Stimulated activated CD8-positive, alpha-beta memory T cell treated with anti-CD3 and anti-CD28 coated beads, Interleukin-4, amount 100 ng/mL, for 4 hours (primary cell): ENCODE data around the gene NUS1.
"Not testable (repeated sequence)": the region's sequence is repeated elsewhere in the genome, so short reads cannot be mapped to it uniquely, and the experiment has no call there.

Experiments used
- DNase-seq, 2 donors: peaks; one replicate each; pipeline ENCODE4 v3.0.0-alpha.2; 2020; ENCODE audit warnings: low read depth in 2 of 2, low spot score in 1 of 2

Gene NUS1

DNA sequence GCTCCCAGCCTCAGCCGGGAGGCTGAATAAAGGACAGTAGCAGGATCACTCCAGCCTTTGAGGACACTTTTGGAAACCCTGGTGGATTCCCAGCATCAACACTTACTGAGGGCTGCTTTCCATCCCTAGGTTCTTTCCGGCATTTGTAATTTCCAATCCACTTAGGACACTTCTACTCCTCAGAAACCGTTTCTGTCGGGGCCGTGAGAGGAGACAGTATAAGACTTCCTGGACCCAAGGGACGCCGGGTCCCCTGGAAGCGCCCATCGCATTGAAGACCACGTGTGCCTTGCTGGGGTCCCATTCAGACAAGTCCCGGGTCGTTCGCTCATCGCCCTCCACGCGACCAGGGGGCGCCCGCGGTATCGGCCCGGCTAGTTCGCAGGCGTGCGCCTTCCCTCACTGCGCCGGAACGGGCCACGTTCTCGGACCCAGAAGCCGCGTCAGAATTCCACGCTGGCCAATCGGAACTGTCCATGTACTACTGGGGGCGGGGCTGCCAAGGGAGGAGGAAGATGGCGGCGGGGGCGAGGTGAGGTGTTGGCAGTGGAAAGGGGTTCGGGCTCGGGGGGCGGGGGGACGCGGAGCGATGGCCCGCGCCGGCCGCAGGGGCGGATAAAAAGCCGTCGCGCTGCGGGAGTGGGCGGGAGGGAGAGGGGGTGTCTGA lies at the start of gene NUS1:
NUS1 (plus strand) TSS at position 479 of the 667 bp plus-strand sequence. CDS start 202 bp downstream, outside the sequence.
- peak; percentile 98 to 99 for DNase-seq

DNA sequence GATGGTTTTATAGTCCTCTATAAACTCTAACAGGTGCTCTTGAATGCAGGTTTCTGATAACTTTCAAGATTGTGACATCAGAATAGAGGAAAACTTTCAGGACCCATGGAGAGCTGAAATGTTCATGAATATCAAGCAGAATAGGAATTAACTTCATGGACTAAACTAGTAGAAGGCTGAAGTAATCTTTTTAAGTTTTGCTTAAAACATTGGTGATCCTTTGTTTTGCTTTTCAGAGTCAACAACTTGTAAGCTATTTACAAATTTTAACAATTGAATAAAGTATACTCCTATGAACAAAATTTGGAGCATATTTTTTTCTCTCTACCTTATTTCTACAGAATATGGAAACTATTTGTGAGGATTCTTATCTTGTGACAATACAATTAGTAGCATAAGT lies 47.7 kb upstream of the NUS1 start:
- no peak for DNase-seq

DNA sequence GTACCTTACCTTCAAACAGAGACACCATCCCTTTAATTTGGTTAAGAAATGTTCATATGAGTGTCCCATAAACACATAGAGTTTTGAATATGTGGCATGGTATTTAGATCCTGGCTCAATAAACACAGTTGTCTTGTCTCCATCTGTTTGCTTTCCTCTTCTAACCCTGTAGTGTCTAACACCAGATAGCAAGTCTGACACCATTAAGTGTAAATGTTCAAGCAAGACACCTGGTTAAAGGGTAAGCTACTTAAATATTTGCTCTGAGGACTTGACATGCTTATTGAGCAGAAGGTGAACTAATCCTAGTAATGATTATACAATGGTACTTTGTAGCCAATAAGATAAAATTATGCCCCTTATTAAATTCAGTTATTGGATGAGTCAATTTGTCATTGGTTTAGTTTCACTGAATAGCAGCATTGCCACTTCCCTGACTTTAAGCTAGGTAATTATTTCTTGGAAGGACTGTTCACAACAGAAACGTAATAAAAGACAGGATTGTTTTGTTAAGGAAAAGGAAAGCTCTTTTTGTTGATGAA lies 46.1 kb upstream of the NUS1 start:
- DNase-seq, result no peak

DNA sequence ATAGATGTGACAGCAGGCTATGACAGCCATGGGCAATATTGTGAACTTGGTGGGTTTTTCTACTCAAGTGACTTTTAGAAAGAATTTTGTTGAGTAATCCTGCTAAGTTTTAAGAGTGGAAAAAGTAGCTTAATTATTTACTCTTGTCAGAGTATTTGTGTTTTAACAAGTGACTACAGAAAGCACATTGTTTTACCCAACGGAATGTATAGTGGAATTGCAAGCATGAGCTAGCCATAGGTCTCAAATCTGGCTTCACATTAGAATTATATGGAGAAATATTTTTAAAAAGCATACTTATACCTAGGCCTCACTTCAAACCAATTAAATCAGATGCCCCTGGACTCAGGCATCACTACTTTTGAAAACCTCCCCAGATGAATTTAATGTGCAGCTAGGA lies 37.5 kb upstream of the NUS1 start:
- DNase-seq, result no peak

DNA sequence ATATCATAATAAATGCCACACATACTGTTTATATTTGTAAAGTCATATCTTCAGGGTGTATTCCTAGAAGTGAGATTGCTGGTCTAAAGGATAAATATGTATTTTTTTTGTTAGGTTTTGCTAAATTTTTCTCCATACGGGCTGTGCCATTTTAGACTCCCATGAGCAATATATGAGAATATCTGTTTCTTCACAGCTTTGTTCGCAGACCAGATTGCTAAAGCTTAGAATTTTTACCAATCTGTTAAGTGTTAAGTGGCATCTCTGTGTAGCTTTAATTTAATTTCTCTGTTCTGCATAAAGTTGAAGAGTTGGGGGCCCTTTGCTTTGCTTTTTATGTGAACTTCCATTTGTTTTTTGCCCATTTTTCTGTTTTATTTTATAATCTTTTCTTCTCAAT lies 32.3 kb upstream of the NUS1 start:
- no peak for DNase-seq

DNA sequence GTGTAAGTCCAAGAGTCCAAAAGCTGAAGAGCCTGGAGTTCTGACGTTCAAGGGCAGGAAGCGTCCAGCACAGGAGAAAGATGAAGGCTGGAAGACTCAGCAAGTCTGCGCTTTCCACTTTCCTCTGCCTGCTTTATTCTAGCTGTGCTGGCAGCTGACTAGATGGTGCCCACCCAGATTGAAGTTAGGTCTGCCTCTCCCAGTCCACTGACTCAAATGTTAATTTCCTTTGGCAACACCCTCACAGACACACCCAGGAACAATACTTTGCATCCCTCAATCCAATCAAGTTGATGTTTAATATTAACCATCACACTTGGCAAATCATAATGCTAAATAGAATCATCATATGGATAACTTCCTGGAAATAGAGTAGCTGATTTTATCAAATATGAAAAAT lies 23.3 kb upstream of the NUS1 start:
- not testable (repeated sequence) for DNase-seq

DNA sequence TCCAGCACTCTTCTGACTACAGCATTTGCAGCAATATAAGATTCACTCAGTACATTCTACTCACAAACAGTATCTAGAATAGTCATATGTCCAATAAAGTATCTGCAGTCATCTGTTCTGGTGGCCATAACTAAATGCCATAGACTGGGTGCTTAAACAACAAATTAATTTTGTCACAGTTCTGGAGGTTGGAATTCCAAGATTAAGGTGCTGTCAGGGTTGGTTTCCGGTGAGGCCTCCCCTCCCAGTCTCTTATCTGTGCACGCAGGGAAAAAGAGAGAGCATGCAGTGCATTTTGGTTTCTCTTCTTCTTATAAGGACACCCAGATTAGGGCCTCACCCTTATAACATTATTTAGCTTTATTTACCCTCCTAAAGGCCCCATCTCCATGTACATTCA lies 21.3 kb upstream of the NUS1 start:
- no peak for DNase-seq

DNA sequence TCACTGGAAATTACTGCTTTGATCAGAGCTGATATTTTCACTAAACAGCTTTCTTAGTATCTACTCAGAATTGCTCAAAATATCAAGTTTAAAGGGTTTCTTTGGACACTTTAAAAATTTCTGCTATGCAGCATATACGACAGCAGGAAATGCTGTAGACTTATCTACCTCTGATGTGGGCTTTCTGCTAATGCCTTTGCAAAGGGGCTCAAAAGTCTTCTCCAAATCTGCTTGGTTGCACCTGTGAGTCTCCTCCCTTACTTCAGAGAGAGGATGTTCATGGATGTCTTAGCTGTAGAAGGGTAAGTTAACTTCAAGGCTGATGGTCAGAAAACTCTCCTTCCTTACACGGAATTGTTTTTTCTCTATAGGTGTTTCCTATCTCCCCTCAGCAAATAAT lies 19.9 kb upstream of the NUS1 start:
- no peak for DNase-seq

DNA sequence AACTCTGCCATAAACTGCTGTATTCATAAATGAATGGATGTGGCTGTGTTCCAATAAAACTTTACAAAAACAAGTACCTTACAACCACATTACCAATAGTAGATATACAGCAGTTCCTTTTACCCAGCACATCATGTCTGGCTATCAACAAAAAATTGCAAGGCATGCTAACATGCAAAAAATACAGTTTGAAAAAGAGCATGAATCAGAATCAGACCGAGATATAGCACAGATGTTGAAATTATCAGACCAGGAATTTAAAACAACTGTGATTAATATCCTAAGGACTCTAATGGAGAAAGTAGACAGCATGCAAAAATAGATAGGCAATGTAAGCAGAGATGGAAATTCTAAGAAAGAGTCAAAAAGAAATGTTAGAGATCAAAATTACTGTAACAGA lies 8.4 kb upstream of the NUS1 start:
- no peak for DNase-seq

DNA sequence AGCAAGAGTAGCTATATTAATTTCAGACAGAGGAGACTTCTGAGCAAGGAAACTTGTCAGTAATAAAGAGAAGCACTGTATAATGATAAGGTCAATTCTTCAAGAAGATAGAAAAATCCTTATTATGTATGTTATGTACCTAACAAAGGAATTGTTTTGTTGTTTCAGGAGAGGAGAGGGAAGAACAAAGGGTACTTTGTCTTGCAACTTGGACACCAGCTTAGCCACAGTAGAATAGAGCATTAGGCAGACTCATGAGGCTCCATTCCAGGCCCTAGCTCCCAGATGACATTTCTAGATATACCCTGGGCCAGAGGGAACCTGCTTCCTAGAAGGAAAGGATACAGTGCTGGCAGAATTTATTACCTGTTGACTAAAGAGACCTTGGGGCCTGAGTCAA lies 6.5 kb upstream of the NUS1 start:
- no peak for DNase-seq

DNA sequence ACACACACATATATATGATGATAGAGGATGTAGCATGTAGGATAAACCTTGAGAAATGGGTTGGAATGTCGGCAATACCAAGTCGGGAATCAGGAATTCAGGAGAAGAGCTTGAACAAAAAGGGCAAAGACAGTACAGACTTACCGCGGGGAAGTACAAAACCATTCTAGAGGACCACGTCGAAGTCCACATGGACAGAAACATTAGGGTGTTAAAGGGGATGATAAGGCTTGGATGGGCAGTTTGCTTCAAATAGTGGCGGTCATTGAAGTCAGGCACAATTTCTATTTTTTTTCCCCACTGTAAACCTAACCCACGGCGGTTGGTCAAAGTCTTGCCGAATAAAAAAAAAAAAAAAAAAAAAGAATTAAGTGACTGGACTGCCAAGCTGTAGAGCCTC lies 766 bp upstream of the NUS1 start:
- DNase-seq, result no peak

DNA sequence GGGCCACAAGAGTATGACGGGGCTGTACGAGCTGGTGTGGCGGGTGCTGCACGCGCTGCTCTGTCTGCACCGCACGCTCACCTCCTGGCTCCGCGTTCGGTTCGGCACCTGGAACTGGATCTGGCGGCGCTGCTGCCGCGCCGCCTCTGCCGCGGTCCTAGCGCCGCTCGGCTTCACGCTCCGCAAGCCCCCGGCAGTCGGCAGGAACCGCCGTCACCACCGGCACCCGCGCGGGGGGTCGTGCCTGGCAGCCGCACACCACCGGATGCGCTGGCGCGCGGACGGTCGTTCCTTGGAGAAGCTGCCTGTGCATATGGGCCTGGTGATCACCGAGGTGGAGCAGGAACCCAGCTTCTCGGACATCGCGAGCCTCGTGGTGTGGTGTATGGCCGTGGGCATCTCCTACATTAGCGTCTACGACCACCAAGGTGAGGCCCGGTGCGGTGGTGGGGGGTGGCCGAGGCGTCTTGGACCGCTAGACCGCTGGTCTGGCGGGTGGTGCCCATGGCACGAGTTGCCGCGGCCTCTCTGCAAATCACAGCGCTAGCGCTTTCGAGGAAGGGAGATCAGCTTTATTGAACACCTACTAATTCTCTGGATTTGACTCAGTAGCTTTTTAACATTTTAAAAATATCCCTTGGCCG lies 511 bp downstream of the NUS1 start:
- DNase-seq, result not testable (repeated sequence)

DNA sequence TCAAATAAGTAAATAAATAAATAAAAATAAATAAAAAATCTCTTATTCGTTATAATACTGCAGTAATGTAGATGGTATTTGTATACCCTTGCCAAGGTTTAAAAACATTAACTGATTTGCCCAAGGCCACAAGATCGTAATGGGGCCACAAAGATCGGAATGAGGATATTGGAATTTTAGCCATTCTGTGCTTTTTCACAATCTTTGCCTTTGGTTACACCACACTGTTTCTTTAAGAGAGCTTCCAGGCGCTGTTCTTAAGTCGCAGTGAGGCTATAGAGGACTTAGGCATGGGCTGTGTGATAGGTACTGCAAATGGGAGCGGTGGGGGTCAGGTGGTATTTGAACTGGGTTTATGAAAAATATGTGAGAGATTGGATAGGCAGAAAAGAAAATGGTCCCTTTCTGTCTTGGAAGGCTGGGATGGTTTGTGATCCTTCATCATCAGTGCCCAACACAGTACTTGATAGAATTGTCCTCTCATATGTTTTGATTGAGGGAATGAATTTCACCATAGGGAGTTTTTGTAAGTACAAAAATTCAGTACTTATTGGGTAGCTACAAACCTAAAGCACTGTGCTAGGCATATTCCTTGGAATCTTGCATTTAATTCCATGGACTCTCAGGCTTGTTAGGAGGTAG lies 1.4 kb downstream of the NUS1 start:
- no peak for DNase-seq

DNA sequence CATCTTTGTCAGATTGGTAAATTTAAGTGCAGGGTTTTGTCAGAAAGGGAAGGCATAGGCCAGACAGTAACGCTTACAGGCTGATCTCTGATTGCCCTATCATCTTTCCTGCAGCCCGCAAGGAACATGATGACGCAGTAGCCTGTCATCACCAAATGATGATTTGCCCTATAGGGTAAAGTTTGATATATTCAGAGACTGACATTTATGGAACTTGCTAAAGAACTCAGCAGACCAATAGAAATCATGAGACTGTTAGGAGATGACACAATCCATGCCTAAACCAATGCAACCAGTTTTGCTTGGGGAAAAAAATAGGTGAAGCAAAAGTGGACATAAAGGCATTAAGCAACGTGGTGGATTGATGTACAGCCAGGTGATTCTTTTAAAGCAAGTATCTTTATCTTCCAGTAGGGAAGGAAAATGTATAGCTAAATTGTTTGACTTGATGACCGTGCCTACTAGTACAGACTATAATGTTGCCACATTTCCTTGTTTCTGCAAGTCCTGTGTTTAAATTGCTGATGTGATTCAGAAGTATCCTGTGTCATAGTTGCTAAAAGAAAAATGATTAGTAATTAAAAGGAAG lies 2.4 kb downstream of the NUS1 start:
- no peak for DNase-seq

DNA sequence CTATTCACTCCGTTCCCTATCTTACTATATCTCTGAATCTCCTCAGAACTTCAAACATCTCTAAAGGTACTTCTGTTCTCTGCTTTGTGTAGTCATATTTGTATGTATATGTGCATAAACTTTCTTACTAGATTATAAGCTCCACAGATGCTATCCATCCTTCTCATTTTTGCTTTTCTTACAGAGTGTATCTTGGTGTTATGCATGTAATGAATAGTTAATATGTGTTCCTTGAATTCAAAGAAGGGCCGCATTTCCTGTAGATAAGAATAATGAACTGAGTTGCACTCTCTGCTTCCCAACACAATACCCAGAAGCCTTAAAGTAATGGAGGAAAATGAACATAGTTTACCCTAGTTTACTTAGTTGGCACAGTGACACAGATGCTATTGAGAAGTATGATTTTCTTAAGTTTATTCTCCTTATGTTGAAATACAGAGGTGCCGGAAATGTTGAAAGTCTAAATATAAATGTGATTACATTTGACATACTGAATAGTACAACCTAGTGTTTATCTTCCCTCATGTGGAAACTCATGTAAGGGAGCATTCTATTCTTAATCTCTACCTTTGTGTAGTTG lies 6.0 kb downstream of the NUS1 start:
- no peak for DNase-seq

DNA sequence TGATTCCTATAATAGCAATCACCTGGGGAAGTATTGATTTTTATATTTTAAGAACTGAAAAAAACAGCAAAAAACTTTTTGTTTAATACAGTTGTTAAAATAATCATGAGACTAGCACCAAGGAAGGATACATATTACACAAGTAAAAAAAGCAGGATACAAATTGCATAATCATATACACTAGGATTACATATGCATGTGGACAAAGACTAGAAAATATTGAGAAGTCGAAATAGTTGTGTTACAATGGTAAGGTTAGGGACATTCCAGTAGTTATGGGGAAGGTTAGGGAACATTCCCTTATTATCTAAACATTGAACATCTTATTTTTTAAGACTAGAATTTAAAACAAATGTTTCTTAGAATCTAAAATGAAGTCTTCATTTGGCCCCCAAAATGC lies 9.5 kb downstream of the NUS1 start:
- no peak for DNase-seq

DNA sequence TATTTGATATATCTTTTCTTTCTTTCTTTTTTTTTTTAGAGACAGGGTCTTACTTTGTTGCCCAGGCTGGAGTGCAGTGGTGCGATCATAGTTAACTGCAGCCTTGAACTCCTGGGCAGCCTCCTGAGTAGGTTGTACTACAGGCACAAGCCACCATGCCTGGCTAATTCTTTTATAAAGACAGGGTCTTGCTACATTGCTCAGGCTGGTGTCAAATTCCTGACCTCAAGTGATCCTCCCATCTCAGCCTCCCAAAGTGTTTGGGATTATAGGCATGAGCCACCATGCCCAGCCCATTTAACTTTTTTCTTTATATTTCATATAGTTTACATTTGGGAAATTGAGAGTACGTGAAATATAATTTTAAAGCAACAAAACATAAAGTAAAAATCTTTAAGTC lies 10.1 kb downstream of the NUS1 start:
- no peak for DNase-seq

DNA sequence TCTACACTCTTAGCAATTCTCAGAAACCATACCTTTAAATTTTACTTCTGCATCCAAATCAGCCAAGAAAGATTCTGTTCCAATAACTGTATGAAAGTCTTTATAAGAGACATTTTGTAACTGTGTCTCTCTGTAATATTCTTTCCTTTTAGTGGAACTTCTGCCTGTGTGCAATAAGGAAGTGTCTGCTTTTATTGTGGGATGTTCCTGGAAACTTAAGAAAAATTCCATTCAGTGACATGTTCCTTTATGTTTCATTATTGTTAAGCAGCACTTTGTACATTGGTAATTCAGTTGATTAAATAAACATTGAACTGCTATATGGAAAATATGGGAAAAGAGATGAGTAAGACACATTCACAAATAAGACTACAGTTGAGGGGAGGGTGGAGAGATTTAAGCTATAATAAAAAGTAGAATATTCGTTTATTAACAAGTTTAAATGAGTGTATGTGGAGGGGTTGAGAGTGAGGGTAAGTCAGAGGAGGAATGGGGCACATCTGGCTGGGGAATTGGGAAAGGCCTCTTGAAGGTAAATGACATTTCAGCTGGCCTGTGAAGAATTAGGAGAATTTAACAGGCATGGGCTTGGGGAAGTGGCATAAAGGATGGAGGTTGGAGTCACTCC lies 11.9 kb downstream of the NUS1 start:
- no peak for DNase-seq

DNA sequence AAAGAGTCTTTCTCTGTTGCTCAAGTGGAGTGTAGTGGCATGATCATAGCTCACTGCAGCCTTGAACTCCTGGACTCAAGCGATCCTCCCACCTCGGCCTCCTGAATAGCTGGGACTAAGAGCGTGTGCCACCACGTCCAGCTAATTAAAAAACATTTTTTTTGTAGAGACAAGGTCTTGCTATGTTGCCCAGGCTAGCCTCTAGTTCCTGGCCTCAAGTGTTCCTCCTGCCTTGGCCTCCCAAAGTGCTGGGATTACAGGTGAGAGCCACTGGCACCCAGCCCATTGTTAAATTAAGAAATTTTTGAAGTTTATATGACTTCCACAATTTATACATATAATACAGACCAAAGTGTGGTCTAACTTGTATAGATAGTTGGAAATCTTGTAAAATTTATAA lies 14.3 kb downstream of the NUS1 start:
- DNase-seq, result not testable (repeated sequence)

DNA sequence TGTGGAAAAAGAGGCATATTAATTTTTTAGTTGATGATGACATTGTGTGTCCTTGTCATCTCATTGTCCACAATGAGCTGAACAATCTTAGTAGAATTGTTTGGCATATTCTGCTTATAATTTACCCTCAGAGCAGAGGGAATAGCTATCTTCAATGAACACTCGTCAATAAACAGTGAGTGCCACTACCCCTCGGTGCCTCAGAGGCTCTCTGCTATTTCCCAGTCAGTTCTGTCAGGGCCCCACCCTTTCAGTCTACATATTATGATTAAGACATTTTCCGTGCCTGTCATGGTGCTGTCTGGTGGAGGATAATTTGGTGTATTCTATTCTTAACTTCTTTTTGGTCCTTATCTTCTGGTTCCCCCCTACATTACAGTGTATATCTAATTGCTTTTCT lies 31.2 kb downstream of the NUS1 start:
- no peak for DNase-seq

DNA sequence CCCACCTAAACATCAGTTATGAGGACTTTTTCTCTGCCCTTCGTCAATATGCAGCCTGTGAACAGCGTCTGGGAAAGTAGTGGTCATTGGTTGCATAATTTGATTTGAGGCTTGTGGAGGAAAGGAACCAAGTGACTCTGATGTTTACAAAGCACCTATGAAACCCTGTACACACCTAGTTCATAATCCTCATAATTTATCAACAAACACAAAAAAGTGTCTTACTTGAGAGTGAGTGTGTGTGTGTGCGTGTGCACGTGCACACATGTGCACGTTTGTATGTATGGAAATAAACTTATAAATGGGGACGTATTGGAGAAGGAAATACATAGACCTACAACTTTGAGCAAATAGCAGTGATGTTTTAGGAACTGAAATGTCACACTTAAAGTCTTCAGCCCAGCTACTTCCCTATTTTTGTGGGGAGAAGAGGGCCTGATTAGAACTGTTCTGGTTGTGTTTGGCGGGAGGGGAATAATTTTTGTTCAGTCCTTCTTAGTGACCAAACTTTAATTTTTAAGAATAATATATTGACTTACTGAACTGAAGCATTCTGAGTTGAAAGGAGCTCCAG lies 31.8 kb downstream of the NUS1 start:
- not testable (repeated sequence) for DNase-seq
